ENCODE measurements around the gene C20orf96. TPM values are rescaled to one million over a fixed set of nuclear protein-coding genes. Genes with fewer than 3 reads are reported as not detected.

The C20orf96 gene
- total and polyA plus RNA-seq, 2 experiments from 2014 or later = 14.6 to 36.3 TPM

DNA sequence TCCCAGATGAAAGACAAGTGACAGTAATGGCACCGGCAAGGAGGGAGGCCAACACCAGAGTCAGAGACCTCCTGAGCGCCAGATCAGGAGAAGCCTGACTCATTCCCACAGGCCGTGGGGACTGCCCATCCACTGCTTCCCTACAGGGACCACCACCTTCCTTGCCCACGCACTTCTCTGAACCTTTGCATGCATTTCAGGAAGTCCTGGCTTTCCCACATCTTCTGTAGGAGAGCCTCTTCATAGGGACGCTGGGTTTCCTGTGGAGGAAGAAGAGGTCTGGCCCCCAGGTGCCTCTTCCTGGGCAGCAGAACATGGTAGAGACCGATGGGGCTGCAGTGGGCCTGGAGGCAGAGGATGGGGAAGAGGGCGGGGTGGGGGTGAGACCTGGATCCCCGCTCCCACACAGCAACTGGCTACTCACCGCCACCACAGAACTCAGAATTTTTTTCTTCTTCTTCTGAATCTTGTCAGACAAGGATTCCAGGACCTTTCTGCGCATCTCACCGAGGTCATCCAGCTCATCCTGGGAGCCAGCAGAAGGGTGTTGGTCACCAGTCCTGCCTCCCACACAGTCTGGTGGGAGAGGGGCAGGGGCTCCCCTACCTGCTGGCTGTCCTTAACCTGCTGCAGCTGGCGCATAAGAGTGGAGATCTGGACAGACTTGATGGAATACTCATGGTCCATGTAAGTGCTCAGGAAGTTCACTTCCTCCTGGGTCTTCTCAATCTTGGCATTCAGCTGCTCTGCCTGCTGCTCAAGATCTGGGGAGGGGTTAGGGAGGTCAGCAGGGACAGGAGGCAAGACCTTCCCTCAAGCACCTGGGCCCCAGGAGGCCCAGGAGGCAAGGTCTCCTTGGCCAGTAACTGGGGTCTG, 13.7 kb downstream of the C20orf96 start (continued):
- TF ChIP-seq REST (IDR thresholded peaks at IDR 0.05; ENCODE audit: unreplicated experiment) = no peak
- no peak for TF ChIP-seq EZH2phosphoT487 (IDR thresholded peaks at IDR 0.05; ENCODE audit: unreplicated experiment)
- no peak for TF ChIP-seq STAT1 (IDR thresholded peaks at IDR 0.05; ENCODE audit: unreplicated experiment)
- TF ChIP-seq, protein P1, sequence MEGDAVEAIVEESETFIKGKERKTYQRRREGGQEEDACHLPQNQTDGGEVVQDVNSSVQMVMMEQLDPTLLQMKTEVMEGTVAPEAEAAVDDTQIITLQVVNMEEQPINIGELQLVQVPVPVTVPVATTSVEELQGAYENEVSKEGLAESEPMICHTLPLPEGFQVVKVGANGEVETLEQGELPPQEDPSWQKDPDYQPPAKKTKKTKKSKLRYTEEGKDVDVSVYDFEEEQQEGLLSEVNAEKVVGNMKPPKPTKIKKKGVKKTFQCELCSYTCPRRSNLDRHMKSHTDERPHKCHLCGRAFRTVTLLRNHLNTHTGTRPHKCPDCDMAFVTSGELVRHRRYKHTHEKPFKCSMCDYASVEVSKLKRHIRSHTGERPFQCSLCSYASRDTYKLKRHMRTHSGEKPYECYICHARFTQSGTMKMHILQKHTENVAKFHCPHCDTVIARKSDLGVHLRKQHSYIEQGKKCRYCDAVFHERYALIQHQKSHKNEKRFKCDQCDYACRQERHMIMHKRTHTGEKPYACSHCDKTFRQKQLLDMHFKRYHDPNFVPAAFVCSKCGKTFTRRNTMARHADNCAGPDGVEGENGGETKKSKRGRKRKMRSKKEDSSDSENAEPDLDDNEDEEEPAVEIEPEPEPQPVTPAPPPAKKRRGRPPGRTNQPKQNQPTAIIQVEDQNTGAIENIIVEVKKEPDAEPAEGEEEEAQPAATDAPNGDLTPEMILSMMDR (conservative IDR thresholded peaks at IDR 0.05; ENCODE audit: low read depth in 2 of 2) = no peak

- H3K4me3 ChIP-seq = no peak overlapping the region
- H3K27ac ChIP-seq (ENCODE audit: low read depth) = no peak overlapping the region
- no peaks in the 10 kb centered on the region for H3K9me2 ChIP-seq (ENCODE audit: insufficient read depth)
- H3K4me1 ChIP-seq (ENCODE audit: insufficient read depth) = peaks cover 6% of the 10 kb centered on the region; the same call in 1 of the 2 replicates
- H3K27me3 ChIP-seq (ENCODE audit: insufficient read depth) = no peaks in the 10 kb centered on the region
- 0 out of 3 replicates have a peak, but pooled peaks cover 7% of the 10 kb centered on the region for H3K9me3 Mint-ChIP-seq
- H3K36me3 ChIP-seq (ENCODE audit: insufficient read depth) = 0 out of 2 replicates have a peak, but pooled peaks cover 4% of the 10 kb centered on the region
- TF ChIP-seq, protein P1 (conservative IDR thresholded peaks at IDR 0.05; ENCODE audit: low read depth in 2 of 2) = no peak
- TF ChIP-seq CREB1 (CRISPR knock-in tag; IDR thresholded peaks at IDR 0.05; ENCODE audit: low read depth) (no peak), ZNF331 (CRISPR knock-in tag; IDR thresholded peaks at IDR 0.05; ENCODE audit: low read depth) (no peak), JUNB (IDR thresholded peaks at IDR 0.05; ENCODE audit: unreplicated experiment) (no peak), ZNF114 (CRISPR knock-in tag; IDR thresholded peaks at IDR 0.05) (no peak)
- TF ChIP-seq, protein P2, sequence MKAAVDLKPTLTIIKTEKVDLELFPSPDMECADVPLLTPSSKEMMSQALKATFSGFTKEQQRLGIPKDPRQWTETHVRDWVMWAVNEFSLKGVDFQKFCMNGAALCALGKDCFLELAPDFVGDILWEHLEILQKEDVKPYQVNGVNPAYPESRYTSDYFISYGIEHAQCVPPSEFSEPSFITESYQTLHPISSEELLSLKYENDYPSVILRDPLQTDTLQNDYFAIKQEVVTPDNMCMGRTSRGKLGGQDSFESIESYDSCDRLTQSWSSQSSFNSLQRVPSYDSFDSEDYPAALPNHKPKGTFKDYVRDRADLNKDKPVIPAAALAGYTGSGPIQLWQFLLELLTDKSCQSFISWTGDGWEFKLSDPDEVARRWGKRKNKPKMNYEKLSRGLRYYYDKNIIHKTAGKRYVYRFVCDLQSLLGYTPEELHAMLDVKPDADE (IDR thresholded peaks at IDR 0.05) = no peak
- H3K4me3 Mint-ChIP-seq = no peak overlapping the region
- peaks cover 22% of the 10 kb centered on the region for H3F3A ChIP-seq (replicated peaks; ENCODE audit: low read depth)
- DNase-seq (ENCODE audit: low spot score) (no peak), ATAC-seq (no peak)
- H4K20me1 ChIP-seq (replicated peaks; ENCODE audit: insufficient read depth) = peaks cover 12% of the 10 kb centered on the region
- H3K4me2 ChIP-seq = no peak overlapping the region
- H3K79me2 ChIP-seq (replicated peaks; ENCODE audit: insufficient read depth) = no peaks in the 10 kb centered on the region
- peaks cover 50% of the 10 kb centered on the region for H3K36me3 Mint-ChIP-seq (ENCODE audit: low read depth)
- peaks cover 15% of the 10 kb centered on the region for H3K27me3 Mint-ChIP-seq (ENCODE audit: insufficient read depth, low read depth, poor library complexity)
- peaks cover 8% of the 10 kb centered on the region for H3K4me1 Mint-ChIP-seq
- H3K27ac Mint-ChIP-seq = no peak overlapping the region
- H2AFZ ChIP-seq = no peak overlapping the region
Measured at GRCh38 chr20:275791-276190, 14.8 kb downstream of the C20orf96 start.
